ENCODE data around the gene NPAS1.

The NPAS1 gene

GRCh38 chr19:47013041-47013517 lies 6.6 kb upstream of the NPAS1 start:
- TF ChIP-seq CTCF (IDR thresholded peaks at IDR 0.05) = peak; percentile 73

GRCh38 chr19:47018923-47019322 lies 714 bp upstream of the NPAS1 start:
- TF ChIP-seq CTCF (IDR thresholded peaks at IDR 0.05) = no peak

GRCh38 chr19:47020132-47020805 lies 632 bp downstream of the NPAS1 start:
- TF ChIP-seq CTCF (IDR thresholded peaks at IDR 0.05) = no peak

GRCh38 chr19:47020992-47021496 lies 1.4 kb downstream of the NPAS1 start:
- TF ChIP-seq CTCF (IDR thresholded peaks at IDR 0.05) = no peak

GRCh38 chr19:47021536-47022139 lies 2.0 kb downstream of the NPAS1 start:
- TF ChIP-seq CTCF (IDR thresholded peaks at IDR 0.05) = no peak

- TF ChIP-seq CTCF (IDR thresholded peaks at IDR 0.05) = no peak
These were observed 2.5 kb downstream of the NPAS1 start for GRCh38 chr19:47022140-47022536.

GRCh38 chr19:47022541-47023447 lies 3.2 kb downstream of the NPAS1 start:
- no peak for TF ChIP-seq CTCF (IDR thresholded peaks at IDR 0.05)

All from LNCAP (cell line).